Spleen (tissue), 7 donors: ENCODE data around the gene PPP1CA.

Source experiments
- CTCF ChIP-seq, 11 experiments: fragments of 200-600 bp in 7 of 11; fragments of 450-650 bp in 4 of 11; sonication (generic) in 4 of 11; IDR thresholded peaks in 8 of 11; conservative IDR thresholded peaks in 3 of 11; 1 replicate in 7 of 11; 2 replicates in 4 of 11; pipeline versions ENCODE4 v1.4.0 to v1.8.0; 2016 to 2021; ENCODE audit warnings: antibody characterized with exemption in 11 of 11, inconsistent platforms in 4 of 11, mild to moderate bottlenecking in 1 of 11
- POLR2AphosphoS5 ChIP-seq, 3 donors: sonication (generic); formaldehyde crosslinking; IDR thresholded peaks; one replicate each; pipeline ENCODE4 v1.5.1; 2017; ENCODE audit warnings: antibody characterized with exemption in 3 of 3
- donor health status: DM: no; HTN: no; CAD: no; lungs with moderate emphysema.
- donor health status: DM: no; HTN: no; CAD: no.
- donor health status: DM: no; HTN: no; CAD: no.

GRCh38 chr11:67351275-67352005 lies 50.2 kb downstream of the PPP1CA start:
- TF ChIP-seq POLR2AphosphoS5 (IDR thresholded peaks at IDR 0.05) (peak in 2 of 3 donors; percentile 36 to 59), CTCF (IDR thresholded peaks at IDR 0.05 in 8 of 11, conservative IDR thresholded peaks at IDR 0.05 in 3 of 11) (peak; percentile 80 to 96 (median 91))
